HCT116 (cell line): ENCODE data around the gene MTHFR. TPM values are rescaled to one million over a fixed set of nuclear protein-coding genes. Genes with fewer than 3 reads are reported as not detected.

ENCODE experiments used
- ATAC-seq: fragments of 200-7000 bp; cut with Tn5 transposase; 2 replicates; pipeline ENCODE4 v1.9.1; 2020; ENCODE audit warnings: mild to moderate bottlenecking, moderate library complexity
- BruUV-seq: library from RNA; stranded (reverse); fragments of 400-500 nt; replicated peaks from 2 replicates; lab custom pipeline; 2021; lab: Mats Ljungman, UMichigan
- CTCF ChIA-PET: fragments of 300-600 bp; sonication (Branson Sonifier 250); formaldehyde crosslinking; loops from one replicate; lab custom pipeline; 2021; ENCODE audit warnings: antibody characterized with exemption; lab: Charles Lee
- POLR2A ChIA-PET: fragments of 300-600, 350-600 bp; sonication (Branson Sonifier 250); formaldehyde crosslinking; loops from one replicate; lab custom pipeline; 2021; ENCODE audit warnings: antibody characterized with exemption; lab: Charles Lee
- RAD21 ChIA-PET, 2 experiments: fragments of 300-600 bp; sonication (Branson Sonifier 250); formaldehyde crosslinking; loops; one replicate each; lab custom pipeline; 2023; ENCODE audit warnings: low total read pairs in 2 of 2; ENCODE audit not compliant: uncharacterized antibody in 2 of 2, unreplicated experiment in 2 of 2, low non-redundant PET in 1 of 2; lab: Charles Lee
- DNase-seq: peaks from one replicate; pipeline ENCODE4 v3.0.0-alpha.2; 2010; ENCODE audit warnings: low read depth, low spot score
- H2AFZ ChIP-seq: fragments of 200-600 bp; shearing (Covaris generic), sonication (generic); 2 replicates; pipeline ENCODE4 v1.6.1; 2017; ENCODE audit warnings: low read depth, mixed run types, mixed read lengths, antibody characterized with exemption, low read length; ENCODE audit not compliant: poor library complexity, severe bottlenecking
- H3K27ac ChIP-seq: 2 replicates; pipeline ENCODE4 v1.5.1; 2012; ENCODE audit warnings: low read depth, low read length
- H3K27me3 ChIP-seq: fragments of 200-600 bp; sonication (generic); 2 replicates; pipeline ENCODE4 v1.6.1; 2016; ENCODE audit warnings: mixed run types, low read length, mixed read lengths; ENCODE audit not compliant: insufficient read depth
- H3K36me3 ChIP-seq, 2 experiments: fragments of 200-500 bp in 1 of 2; fragments of 200-600 bp in 1 of 2; sonication (Bioruptor generic) in 1 of 2; sonication (generic) in 1 of 2; 2 replicates each; pipeline versions ENCODE4 v1.5.1 to v1.6.1; 2014 to 2016; ENCODE audit warnings: low read length in 2 of 2, inconsistent platforms in 1 of 2, mixed read lengths in 1 of 2, mixed run types in 1 of 2; ENCODE audit not compliant: insufficient read depth in 2 of 2, control insufficient read depth in 1 of 2
- H3K4me1 ChIP-seq, 2 experiments: fragments of 200-600 bp in 1 of 2; sonication (generic) in 1 of 2; 2 replicates each; pipeline versions ENCODE4 v1.5.1 to v1.6.1; 2012 to 2017; ENCODE audit warnings: low read length in 2 of 2, inconsistent platforms in 1 of 2, mild to moderate bottlenecking in 1 of 2, mixed read lengths in 1 of 2, mixed run types in 1 of 2, moderate library complexity in 1 of 2; ENCODE audit not compliant: insufficient read depth in 2 of 2, control insufficient read depth in 1 of 2
- H3K4me2 ChIP-seq: fragments of 200-600 bp; sonication (generic); 2 replicates; pipeline ENCODE4 v1.6.1; 2017; ENCODE audit warnings: mixed run types, low read length, mixed read lengths
- H3K4me3 ChIP-seq, 2 experiments: fragments of 200-600 bp in 1 of 2; sonication (generic) in 1 of 2; replicated peaks in 1 of 2; 2 replicates each; pipeline ENCODE4 v1.5.1; 2011 to 2016; ENCODE audit warnings: low read length in 2 of 2, control low read depth in 1 of 2, low read depth in 1 of 2, mild to moderate bottlenecking in 1 of 2, mixed read lengths in 1 of 2, mixed run types in 1 of 2
- H3K79me2 ChIP-seq: fragments of 200-600 bp; sonication (generic); 2 replicates; pipeline ENCODE4 v1.6.1; 2017; ENCODE audit warnings: mild to moderate bottlenecking, mixed run types, low read length, moderate library complexity, mixed read lengths; ENCODE audit not compliant: insufficient read depth
- H3K9ac ChIP-seq: fragments of 200-600 bp; sonication (generic); 2 replicates; pipeline ENCODE4 v1.6.1; 2016; ENCODE audit warnings: low read length, mixed read lengths
- H3K9me2 ChIP-seq: fragments of 200-600 bp; sonication (generic), shearing (Covaris generic); 2 replicates; pipeline ENCODE4 v1.6.1; 2017; ENCODE audit warnings: mixed run types, mild to moderate bottlenecking, moderate library complexity; ENCODE audit not compliant: insufficient read depth
- H3K9me3 ChIP-seq, 2 experiments: fragments of 200-500 bp in 1 of 2; fragments of 200-600 bp in 1 of 2; sonication (Bioruptor generic) in 1 of 2; sonication (generic) in 1 of 2; 2 replicates each; pipeline ENCODE4 v1.6.1; 2014 to 2017; ENCODE audit warnings: low read length in 2 of 2, mixed read lengths in 2 of 2, inconsistent platforms in 1 of 2, low read depth in 1 of 2, mild to moderate bottlenecking in 1 of 2, mixed run types in 1 of 2, moderate library complexity in 1 of 2; ENCODE audit not compliant: control insufficient read depth in 1 of 2, insufficient read depth in 1 of 2
- H4K20me1 ChIP-seq: fragments of 200-600 bp; sonication (generic), shearing (Covaris generic); 2 replicates; pipeline ENCODE4 v1.6.1; 2017; ENCODE audit warnings: mixed run types, mild to moderate bottlenecking, moderate library complexity; ENCODE audit not compliant: insufficient read depth
- ELF1 ChIP-seq: IDR thresholded peaks from 2 replicates; pipeline ENCODE4 v1.6.1; 2012; ENCODE audit warnings: low read depth, borderline replicate concordance
- EZH2 ChIP-seq: fragments of 200-600 bp; sonication (generic); IDR thresholded peaks from 2 replicates; pipeline ENCODE4 v1.6.1; 2017; ENCODE audit warnings: antibody characterized with exemption, mixed run types
- EZH2phosphoT487 ChIP-seq: fragments of 200-600 bp; IDR thresholded peaks from 2 replicates; pipeline ENCODE4 v1.6.1; 2018; ENCODE audit warnings: antibody characterized with exemption, borderline replicate concordance
- MAX ChIP-seq: IDR thresholded peaks from 2 replicates; pipeline ENCODE4 v1.6.1; 2012
- POLR2A ChIP-seq: IDR thresholded peaks from 2 replicates; pipeline ENCODE4 v1.7.0; 2011; ENCODE audit warnings: borderline replicate concordance; ENCODE audit not compliant: insufficient read depth, insufficient read length; ENCODE audit errors: extremely low read depth
- RAD21 ChIP-seq: IDR thresholded peaks from 2 replicates; pipeline ENCODE4 v1.6.1; 2012; ENCODE audit warnings: low read depth, mild to moderate bottlenecking
- REST ChIP-seq: IDR thresholded peaks from 2 replicates; pipeline ENCODE4 v1.6.1; 2012; ENCODE audit warnings: low read depth
- ZBTB33 ChIP-seq: IDR thresholded peaks from 2 replicates; pipeline ENCODE4 v1.6.1; 2011; ENCODE audit warnings: mild to moderate bottlenecking, low read length, moderate library complexity; ENCODE audit not compliant: insufficient replicate concordance; ENCODE audit errors: extremely low read depth
- ZFX ChIP-seq: fragments of 450-650 bp; IDR thresholded peaks from 2 replicates; pipeline ENCODE4 v1.6.1; 2017
- ZNF274 ChIP-seq: fragments of 200-500 bp; sonication (Bioruptor generic); IDR thresholded peaks from 2 replicates; pipeline ENCODE4 v1.6.1; 2014; ENCODE audit warnings: mild to moderate bottlenecking, low read depth, low read length, inconsistent platforms
- intact Hi-C: fragments of 100-400 bp; cut with micrococcal nuclease; formaldehyde crosslinking; loops from 2 replicates; pipeline ENCODE4 v1.10.0; 2022
- total RNA-seq: library from RNA; stranded (reverse); gene quantifications from one replicate; pipeline ENCODE4 v1.2.1, GENCODE V29; 2021; ENCODE audit not compliant: unreplicated experiment

Gene MTHFR
- total RNA-seq, 1 experiment from 2014 or later, result 20.9 TPM

- ATAC-seq (no peak), DNase-seq (no peak)
- Histone ChIP-seq H4K20me1 (no peaks in the 10 kb centered on the region), H3K4me2 (no peak overlapping the region), H3K9me3 (no peaks in the 10 kb centered on the region), H2AFZ (no peak overlapping the region), H3K36me3 (no peaks in the 10 kb centered on the region), H3K4me1 (peaks cover 3 to 14% of the 10 kb centered on the region in 2 experiments; a peak in 3 of 4 replicates), H3K9ac (no peak overlapping the region), H3K27me3 (no peaks in the 10 kb centered on the region), H3K79me2 (no peaks in the 10 kb centered on the region), H3K9me2 (no peaks in the 10 kb centered on the region), H3K27ac (no peak overlapping the region), H3K4me3 (no peak overlapping the region)
- intact Hi-C loops, result no loop called here
- POLR2A ChIA-PET, result interaction anchor here (0.7 to 1.1 kb wide), 2 partner anchors 27 to 127 kb away, joined by 3 to 5 read pairs; no protein-coding TSS in a partner anchor
- CTCF ChIA-PET, result no interaction called here
- no TSS peak for BruUV-seq
- TF ChIP-seq ZFX (no peak), ELF1 (no peak), ZNF274 (no peak), EZH2 (no peak), MAX (no peak), REST (no peak), EZH2phosphoT487 (no peak), POLR2A (no peak), ZBTB33 (no peak), RAD21 (no peak)
- RAD21 ChIA-PET, result no interaction called here
Observed at GRCh38 chr1:11781297-11781696, 24.5 kb downstream of the MTHFR start.
